Esophagus muscularis mucosa (tissue), 3 donors: ENCODE data around the gene TRPC4AP.

Experiments
- CTCF ChIP-seq, 3 experiments: fragments of 200-600 bp in 2 of 3; fragments of 450-650 bp in 1 of 3; sonication (generic) in 2 of 3; IDR thresholded peaks; one replicate each; pipeline ENCODE4 v1.5.1; 2017 to 2019; ENCODE audit warnings: antibody characterized with exemption in 3 of 3, mild to moderate bottlenecking in 2 of 3, moderate library complexity in 1 of 3
- POLR2A ChIP-seq: fragments of 450-650 bp; IDR thresholded peaks from one replicate; pipeline ENCODE4 v1.6.1; 2017; ENCODE audit warnings: antibody characterized with exemption, moderate library complexity, mild to moderate bottlenecking, low read depth

GRCh38 chr20:35039846-35040489, 52.6 kb downstream of the TRPC4AP start:
- no peak for TF ChIP-seq CTCF (IDR thresholded peaks at IDR 0.05)
- TF ChIP-seq POLR2A, result no peak
